DMS114 treated with DMSO at 0.1 percent for 48 hours (cell line): Measurements from ENCODE around the gene FSTL5.
"Not testable (repeated sequence)": the region's sequence is repeated elsewhere in the genome, so short reads cannot be mapped to it uniquely, and the experiment has no call there.

ENCODE experiments used
- DNase-seq: peaks from one replicate; lab custom pipeline; 2025; ENCODE audit not compliant: unreplicated experiment; lab: John Stamatoyannopoulos, UW

FSTL5 gene

DNA sequence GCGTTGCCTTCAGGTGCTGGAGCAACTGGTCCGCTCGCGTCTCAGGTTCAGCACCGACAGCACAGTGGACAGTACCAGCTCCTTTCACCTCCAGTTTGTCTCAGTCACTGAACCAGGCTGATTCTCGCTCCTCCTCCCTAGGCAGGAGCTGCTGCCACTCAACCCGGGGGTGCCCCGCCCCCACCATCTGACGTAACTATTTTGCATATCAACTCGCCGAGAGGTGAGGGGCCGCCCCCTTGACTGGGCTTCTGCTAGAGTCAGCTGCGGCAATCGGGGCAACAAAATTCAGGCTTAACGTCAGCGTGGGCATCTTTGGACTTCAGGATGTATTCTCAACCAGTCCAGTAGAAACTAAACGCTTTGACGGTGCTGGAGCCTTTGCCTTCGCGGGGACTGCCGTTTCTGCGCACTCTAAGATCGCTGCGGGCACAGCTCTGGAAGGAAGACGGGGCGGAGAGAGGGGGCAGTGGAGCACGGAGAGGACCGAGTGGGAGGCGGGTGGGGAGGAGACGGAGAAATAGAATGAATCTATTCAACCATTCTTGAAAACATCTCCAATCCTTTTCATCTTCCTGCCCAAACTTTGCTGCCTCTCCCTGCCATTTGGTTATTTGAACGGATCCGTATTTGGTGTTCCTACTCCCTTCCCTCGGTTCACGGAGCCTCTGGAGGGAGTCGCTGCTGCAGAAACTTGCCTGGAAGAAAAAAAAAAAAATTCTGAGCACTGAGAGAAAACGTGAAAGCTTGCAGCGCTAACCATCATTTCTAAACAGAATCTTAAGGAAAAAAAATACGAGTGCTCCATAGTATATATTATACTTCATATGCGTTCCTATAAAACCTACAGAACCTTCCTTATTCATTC, at the start of gene FSTL5:
FSTL5 (minus strand) TSS at position 109 of the 868 bp plus-strand sequence. CDS start 52,604 bp downstream, outside the sequence.
- peak; percentile 18 for DNase-seq

DNA sequence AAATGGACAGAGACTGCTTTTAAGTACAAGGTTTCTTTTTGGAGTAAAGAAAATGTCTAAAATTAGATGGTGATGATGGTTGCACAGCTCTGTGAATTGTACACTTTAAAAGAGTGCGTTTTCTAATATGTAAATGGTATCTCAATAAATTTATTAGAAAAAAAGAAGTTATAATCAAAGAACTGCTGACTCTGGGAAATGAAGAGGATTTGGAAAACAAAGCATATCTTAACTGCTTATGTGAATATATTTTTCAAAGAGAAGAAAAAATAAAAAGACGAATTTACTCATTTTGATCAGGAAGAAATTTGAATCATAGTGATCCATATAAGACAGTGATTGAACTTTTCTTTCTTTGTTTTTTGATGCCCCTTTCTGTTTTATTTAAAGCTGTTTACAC, 45.9 kb upstream of the FSTL5 start:
- DNase-seq, result no peak

DNA sequence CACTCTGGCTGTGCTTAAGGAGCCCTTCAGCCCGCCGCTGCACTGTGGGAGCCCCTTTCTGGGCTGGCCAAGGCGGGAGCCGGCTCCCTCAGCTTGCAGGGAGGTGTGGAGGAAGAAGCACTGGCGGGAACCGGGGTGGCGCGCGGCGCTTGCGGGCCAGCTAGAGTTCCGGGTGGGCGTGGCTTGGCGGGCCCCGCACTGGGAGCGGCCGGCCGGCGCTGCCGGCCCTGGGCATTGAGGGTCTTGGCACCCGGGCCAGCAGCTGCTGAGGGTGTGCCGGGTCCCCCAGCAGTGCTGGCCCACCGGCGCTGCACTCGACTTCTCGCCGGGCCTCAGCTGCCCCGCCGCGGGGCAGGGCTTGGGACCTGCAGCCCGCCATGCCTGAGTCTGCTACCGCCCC, 39.7 kb upstream of the FSTL5 start:
- DNase-seq, result not testable (repeated sequence)

DNA sequence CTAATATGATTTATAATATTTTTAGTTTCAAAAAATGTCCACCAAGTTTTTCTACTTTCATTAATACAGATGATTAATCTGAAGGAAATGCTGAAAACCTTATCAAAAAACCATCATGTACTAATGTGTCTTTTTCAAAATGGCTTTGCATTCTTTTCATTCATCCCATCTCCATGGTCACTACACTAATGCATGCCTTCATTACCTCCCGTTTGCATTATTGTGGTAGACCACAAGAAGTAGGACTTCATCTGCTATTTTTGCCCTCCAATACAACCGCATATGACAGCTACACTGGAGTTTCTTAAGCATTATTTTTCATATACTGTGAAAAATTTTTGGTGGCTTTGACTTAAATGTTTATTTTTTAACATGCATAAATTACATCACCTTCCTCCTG, 37.9 kb upstream of the FSTL5 start:
- DNase-seq, result no peak

DNA sequence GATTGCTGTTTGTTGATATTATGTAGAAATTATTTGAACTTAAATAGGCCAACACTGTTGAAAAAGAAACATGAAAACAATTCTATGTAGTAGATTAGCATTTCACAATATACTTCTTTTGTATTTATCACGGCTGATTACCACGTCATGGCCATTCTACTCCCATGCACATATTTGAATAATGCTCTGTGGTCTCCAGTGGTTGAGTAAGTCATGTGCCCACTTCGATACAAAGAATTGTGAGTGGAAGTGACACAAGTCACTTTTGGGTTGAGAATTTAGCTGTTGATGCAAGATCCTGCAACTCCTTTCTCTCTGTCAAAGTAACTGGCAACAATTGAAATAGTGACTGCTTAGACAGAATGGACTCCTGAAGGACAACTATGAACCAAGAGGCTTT, 6.7 kb upstream of the FSTL5 start:
- no peak for DNase-seq

DNA sequence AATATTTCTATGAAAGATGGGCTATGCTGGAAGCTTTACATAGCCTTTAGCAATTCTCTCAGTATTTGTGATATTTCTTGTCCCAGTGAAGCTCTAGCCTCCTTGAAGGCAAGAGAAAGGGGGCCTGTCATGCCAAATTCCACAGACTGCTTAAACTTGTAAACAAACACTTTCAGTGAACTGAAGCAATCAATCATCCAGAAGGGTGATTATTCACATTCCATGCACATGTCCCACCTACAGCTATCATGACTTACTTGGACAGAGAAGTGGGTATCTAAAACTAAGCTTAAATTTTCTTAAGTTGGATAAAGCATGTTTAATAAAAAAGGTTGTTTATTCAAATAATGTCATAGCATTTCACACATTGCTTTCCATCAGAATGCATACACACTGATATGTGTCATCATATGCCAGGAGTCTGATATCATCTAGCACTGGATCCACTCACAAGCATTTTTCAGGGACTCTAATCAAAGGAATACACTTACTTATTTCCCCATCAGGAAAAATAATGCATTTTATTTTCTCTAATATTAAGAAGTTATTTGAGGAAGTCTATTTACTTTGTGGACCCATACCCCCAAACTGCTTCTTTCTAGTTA, 1.2 kb upstream of the FSTL5 start:
- no peak for DNase-seq

DNA sequence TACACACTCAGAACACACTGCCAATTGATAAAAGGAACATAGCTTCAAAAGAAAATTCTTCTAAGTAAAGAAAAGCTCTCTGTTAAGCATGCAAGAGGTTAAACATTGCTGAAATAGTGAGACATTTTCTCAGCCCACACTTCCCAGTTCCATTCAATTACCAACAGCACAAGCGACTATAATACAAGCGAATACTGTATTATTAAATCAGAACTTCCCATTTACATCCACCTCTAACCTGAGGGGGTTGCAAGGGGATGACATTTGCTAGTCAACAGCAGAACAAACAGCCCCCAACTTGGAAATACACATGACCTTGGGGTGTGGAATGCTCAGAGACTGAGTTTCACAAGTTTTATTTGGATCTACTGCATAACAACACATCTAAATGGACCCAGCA, 1.1 kb downstream of the FSTL5 start:
- no peak for DNase-seq

DNA sequence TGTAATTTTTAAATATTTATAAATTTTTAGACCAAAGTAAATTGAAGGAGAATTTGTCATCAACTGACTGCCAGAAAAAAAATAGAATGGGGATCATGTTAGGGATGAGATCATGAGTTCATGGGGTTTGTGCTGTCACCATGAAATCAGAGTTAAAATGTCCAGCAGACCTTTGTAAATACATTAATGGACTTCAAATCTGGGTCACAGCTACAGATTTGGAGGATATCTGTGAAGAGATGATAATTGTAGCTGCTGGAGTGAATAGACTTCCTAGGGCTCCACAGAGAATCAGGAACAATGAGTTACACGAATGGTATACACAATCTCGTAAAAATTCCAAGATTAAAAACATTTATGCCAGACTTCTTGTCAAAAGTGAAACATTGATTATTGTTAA, 6.6 kb downstream of the FSTL5 start:
- no peak for DNase-seq

DNA sequence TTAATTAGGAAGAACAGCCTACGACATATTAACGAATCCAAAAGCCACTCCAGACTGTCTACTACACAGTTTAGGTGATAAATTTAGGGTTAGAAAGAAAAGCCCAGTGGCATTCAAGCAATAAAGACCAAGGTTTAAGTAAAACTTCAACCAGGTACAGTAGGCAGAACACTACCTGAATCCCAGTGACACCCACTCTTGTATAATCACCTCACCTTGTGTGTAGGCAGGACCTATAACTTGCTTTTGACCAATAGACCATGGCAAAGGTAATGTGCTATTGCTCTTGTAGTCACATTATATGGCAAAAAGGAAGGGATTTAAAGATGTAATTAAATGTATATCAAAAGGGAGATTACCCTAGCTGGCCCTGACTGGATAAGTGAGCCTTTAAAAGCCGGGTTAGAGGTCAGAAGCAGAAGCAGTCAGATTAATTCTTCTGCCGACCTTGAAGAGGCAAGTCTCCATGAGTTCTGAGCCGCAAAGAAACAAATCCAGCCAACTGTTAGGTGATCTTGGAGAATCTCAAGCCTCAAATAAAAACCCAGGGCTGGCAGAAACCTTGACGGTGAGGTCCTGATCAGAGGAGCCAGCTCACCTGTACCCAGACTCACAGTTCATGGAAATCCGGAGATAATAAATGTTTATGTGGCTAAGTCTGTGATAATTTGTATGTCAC, 8.8 kb downstream of the FSTL5 start:
- DNase-seq, result no peak

DNA sequence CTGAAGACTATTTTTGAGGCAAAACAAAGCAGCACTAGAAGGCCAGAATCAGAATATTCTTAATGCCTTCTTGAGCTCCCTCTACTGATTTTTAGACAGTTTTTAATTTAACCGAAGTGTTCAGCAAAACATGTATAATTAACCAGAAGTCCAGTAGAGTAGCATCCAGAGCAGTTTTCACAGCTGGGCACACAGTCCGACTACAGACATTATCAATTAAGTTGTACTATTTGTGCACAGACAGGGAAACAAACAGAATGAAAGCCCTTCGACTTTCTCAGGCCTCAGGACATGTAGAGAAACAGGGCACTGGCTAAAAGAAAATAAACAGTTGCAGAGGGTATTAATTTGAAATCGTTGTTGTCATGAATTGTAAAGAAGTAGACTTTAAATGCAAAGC, 11.9 kb downstream of the FSTL5 start:
- DNase-seq, result no peak

DNA sequence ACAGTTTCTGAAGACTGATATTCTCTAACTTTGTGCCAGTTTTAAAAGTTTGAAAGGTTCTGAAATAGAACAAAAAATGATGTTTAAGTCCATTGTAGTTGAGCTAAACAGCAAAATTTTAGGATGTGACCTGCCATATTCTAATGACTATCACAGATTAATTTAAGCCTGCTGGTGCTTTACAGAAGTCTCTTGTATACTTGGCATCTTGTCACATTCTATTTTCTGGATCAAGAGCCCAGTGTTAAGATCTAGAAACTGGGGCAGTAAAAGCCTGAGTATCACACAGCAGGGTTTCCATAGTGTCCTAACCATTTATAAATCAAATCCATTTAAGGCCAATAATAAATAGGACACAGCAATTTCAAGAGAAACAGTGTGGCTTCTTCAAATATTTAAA, 12.4 kb downstream of the FSTL5 start:
- DNase-seq, result no peak

DNA sequence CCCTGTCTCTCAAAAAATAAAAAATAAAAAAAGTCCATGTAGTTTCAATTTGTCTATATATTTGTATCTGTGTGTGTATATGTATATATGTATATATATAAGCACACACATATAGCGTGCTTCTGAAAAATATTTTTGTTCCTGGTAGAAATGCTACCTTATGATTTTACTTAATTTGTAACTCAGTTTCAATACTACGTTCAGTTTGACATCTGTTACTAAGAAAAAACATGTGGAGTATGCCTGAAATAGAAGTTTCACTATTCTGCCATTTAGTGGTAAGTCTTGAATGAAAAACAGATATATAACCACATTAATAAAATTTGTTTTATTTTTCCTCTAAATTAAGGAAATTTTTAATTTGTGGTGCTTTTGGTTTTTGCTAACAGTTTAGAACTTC, 14.2 kb downstream of the FSTL5 start:
- DNase-seq, result no peak

DNA sequence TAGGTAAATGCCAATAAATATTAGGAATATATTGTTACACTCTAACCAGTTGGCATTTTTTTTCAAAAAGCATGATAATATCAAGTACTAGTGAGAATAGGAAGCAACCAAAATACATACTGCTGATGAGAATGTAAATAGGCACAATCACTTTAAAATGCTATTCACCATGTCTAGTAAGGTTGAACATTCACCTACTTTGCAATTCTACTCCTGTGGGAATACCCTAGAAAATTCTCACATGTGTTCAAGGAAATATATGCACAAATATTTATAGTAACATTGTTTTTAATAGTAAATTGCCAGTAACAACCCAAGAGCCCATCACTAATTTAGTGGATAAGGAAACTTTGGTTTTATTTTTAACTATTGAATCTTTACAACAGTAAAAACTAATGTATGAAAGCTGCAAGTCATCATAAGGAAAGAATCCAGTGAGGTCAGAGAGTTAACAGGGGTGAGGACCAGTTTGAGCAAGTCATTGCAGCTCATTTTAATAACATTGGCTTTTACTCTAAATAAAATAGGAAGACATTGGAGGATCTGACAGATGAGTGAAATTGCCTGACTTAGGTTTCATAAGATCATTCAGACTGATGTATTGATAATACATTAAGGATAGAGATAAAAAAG, 23.6 kb downstream of the FSTL5 start:
- no peak for DNase-seq

DNA sequence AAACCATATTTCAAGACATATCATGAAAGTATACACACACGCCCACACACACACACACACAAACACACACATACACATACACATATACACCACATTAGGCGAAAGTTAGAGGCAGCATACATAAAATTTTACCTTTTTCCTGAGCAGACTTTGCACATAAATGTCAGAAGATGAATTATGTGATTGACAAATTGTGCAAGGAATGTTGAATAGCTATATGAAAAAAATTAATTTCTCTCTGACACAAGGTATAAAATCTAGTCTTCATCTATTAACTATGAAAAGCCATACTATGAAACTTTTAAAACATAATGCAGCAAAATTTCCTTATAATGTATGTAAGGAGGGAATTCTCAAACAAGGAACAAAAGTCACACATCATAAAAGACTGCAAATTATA, 24.4 kb downstream of the FSTL5 start:
- no peak for DNase-seq

DNA sequence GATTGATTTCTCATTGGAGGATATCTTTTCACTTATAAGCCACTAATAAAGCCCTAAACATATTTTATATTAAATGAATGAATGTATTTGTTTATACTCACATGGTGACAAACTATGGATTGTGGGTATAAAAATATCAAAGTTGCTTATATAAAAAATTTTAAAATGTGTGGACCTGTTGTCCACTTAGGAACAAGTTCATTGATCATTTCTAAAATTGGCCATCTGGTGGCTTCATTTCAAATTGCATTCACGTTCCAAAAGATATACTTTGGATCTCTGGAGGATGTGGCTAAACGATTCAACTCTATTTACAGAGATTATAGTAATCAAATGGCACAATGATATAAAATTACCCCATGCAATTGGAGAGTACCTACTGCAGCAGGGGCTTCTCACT, 32.5 kb downstream of the FSTL5 start:
- DNase-seq, result no peak

DNA sequence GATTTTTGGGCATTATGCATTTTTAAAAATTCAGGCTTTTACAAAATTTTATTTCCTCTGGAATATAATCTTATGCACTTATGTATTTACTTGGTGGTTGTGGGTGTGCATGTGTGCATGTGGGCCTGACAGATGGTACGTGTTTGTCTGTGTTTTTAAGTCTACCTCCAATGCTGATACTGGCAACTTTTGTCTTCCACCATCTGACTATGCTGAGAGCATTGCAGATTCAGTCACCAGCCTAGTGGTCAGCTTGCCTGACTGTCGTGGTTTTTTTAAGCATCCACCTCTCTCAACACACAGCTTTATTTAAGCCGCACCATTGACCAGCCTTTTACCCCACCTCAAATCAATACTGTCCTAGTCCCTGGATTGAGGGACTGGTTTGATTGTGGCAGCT, 37.1 kb downstream of the FSTL5 start:
- DNase-seq, result no peak

DNA sequence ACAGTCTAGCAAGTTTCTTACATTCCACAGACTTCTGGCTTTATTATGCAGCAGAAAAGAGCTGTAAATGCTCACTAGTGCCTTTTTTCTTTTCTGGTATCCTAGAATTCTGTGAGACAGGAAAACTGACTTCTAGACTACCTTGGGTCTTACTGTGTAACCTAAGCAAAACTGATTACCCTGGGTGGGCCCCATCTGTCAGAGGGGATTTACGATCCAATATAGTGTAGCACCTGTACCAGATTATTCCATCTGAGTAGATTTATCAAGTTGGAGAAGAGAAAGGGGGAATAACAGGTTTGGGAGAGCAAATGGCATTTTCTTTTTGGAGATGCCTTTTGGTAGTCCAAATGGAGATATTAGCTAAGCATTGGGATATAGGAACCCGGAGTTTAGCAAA, 46.7 kb downstream of the FSTL5 start:
- DNase-seq, result no peak

DNA sequence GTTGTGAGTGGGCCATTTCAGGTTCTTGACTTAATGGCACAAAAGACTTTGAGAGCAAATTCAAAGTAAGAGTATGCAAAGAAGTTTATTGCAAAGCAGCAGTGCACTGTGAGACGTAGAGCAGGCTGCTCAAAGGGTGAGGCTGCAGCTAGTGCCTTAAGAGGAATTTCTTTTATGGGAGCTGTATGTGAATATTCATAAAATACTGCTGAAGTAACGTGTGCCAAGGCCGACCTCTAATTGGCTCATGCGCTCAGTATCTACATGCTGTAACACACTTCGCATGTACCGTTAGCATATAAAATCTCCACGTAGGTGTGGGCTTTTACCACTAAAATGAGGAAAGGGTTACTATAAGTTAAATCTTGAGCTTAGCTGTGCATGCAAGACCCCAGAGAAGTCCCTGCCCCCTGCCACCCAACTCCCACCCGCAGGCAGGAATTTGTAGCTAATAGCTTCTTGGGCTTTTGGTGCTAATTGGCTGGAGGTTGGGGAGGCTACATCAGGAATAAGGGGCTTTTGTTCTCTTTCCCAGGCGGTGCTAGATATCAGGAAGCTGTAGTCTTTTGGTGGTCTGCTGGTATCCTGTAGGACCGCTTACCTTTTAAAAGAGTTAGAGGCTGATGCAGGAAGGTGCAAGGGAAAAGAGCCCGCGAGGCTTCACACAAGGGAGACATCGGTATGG, 47.6 kb downstream of the FSTL5 start:
- no peak for DNase-seq

DNA sequence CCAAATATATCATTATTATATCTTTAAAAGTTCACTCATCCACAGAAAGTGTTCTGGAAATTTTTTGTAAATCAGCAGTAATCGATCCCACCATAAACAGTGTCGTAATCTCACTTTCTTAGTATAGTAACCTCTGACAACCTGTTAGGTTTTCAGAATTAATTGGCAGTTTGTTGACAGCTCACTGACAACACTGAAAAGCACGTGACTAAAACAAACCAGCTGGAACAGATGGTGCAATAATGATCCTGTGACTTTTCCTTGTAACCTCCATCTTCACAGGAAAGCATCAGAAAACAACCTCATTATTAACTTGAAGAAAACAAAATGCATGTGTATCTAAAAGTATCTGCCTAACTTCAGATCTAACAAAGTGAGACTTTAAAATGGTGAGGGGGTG, 48.5 kb downstream of the FSTL5 start:
- DNase-seq, result no peak

DNA sequence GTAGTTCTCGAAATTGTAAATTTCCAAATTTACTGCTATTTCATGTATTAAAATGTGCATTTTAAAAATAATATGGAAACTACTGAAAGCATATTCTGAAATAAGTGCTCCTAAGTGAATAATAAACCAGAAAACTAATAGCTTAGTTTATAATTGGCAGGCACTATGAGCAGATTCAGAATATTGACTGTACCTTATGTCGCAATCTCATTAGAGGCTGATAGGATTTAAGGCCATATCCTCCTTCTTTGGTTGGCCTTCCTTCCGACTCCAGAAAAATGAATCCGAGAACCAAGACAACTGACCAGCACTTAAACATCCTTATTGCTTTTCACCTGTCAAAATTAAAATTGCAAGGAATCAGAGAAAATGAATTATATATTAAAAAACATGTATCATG, 52.7 kb downstream of the FSTL5 start:
- no peak for DNase-seq

DNA sequence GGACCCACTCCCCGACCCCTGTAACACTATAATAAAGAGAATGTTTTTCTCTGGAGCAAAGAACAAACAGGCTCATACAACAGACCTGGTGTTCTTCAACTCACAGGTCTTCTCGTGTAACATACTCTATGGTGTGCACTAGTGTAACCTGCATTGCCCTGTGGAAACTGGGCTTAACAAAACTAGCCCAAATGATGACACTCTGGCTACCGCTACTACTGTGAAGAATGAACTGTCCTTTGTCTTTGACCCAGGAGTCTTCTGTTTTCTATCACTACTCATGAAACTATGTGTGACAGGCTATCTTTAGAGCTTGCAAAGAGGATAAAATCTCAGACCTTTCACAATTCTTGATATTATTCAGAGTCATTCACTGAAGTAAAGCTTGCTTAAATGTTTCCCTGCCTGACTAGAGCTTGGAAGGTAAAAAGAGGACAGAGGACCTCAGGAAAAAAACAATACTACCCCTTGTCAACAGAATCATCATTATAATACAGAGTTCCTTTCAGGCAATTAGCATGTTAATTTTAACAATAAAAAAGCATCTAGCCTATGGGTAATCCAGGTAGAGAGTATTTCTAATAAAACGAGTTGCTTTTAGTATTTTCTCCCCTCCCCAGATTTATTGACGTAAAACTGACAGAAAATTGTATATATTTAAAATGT, 59.2 kb downstream of the FSTL5 start:
- DNase-seq, result no peak
